Retinal pigment epithelial cell (primary cell): ENCODE data around the gene ARMC10.

Experiments
- DNase-seq: peaks from one replicate; pipeline ENCODE4 v3.0.0-alpha.2; 2010; ENCODE audit warnings: low read depth
- H3K4me3 ChIP-seq: 2 replicates; pipeline ENCODE4 v1.5.1; 2011; ENCODE audit warnings: mild to moderate bottlenecking, low read length, control low read depth, moderate library complexity
- TF ChIP-seq, protein P1 (sequence below): conservative IDR thresholded peaks from 2 replicates; pipeline ENCODE4 v1.5.1; 2011; ENCODE audit warnings: low read depth, low read length, control low read depth, inconsistent platforms

Gene ARMC10

GRCh38 chr7:103124429-103124979 is 49.6 kb downstream of the ARMC10 start:
- H3K4me3 ChIP-seq = no peak overlapping the region
- TF ChIP-seq, protein P1, sequence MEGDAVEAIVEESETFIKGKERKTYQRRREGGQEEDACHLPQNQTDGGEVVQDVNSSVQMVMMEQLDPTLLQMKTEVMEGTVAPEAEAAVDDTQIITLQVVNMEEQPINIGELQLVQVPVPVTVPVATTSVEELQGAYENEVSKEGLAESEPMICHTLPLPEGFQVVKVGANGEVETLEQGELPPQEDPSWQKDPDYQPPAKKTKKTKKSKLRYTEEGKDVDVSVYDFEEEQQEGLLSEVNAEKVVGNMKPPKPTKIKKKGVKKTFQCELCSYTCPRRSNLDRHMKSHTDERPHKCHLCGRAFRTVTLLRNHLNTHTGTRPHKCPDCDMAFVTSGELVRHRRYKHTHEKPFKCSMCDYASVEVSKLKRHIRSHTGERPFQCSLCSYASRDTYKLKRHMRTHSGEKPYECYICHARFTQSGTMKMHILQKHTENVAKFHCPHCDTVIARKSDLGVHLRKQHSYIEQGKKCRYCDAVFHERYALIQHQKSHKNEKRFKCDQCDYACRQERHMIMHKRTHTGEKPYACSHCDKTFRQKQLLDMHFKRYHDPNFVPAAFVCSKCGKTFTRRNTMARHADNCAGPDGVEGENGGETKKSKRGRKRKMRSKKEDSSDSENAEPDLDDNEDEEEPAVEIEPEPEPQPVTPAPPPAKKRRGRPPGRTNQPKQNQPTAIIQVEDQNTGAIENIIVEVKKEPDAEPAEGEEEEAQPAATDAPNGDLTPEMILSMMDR = no peak
- no peak for DNase-seq

- no peak for DNase-seq
- no peak overlapping the region for H3K4me3 ChIP-seq
- TF ChIP-seq, protein P1 = no peak
These were observed 52.1 kb downstream of the ARMC10 start for GRCh38 chr7:103127006-103127405.

DNA sequence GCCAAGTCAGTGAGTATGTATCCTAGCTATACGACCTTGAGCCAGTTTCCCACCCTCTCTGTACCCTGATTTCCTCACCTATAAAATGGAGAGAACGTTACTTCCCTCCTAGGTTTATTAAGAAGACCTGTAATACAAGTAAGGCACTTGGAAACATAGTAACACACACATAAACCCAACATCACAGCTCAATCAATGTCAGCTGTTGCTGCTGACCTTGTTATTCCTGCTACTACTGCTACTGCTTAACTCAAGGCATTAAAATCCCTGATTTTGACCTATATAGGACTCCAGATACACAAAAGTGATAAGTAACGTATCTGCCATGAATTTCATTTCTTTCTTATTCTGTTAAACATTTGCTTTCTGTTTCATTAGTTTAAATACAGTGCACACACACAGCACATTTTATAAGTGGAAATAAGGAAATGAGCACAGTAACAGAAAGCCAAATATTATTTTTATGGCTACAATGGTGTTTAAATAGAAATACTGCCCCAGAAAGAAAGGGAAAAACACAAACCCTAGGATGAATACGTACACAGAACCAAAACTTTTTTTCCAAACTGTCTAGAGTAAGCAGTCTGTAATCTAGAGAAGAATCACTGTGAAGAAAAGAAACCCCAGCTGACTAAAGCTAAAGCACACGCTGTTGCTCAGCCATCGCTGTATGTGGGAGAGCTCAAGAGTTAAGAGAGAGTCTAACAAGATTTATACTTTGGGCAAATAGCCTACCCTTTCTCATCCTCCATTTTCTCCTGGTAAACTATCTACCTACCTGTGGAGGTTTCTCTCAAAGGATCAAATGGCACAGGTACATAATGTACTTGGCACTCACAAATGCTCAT is 55.0 kb downstream of the ARMC10 start:
- DNase-seq = no peak
- no peak overlapping the region for H3K4me3 ChIP-seq
- TF ChIP-seq, protein P1 = no peak

GRCh38 chr7:103130901-103131624 is 56.1 kb downstream of the ARMC10 start:
- TF ChIP-seq, protein P1 = no peak
- DNase-seq = no peak
- no peak overlapping the region for H3K4me3 ChIP-seq

DNA sequence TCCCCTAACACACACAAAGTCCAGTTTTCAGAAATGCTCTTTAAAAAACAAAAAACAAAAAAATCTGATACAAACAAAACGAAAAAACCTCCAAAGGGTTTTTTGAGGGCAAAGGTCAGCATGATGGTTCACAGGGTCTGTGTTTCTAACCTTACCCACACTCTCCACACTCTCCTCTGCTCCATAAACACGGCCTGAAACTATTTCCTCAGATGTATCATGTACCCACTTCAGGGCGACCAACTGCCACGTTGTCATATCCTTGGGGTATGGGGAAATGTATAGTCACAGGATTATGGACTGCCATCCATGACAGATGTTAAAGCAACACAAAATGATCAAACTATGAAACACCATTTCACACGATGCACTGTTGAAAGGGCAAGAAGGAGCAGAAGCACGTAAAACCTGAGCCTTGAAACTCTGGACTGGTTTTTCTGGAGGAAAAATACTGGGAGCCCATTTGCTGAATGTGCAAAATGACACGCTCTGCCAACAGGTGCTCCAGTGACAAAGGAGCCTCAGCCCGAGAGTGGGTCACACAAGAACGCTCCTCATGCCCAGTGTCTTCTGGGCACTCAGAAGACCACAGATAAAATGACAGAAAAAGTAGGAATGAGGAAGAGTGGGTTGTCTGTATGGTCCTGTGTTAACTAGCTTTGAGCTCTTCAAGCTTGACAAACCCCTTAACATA is 58.2 kb downstream of the ARMC10 start:
- no peak for DNase-seq
- TF ChIP-seq, protein P1 = no peak

DNA sequence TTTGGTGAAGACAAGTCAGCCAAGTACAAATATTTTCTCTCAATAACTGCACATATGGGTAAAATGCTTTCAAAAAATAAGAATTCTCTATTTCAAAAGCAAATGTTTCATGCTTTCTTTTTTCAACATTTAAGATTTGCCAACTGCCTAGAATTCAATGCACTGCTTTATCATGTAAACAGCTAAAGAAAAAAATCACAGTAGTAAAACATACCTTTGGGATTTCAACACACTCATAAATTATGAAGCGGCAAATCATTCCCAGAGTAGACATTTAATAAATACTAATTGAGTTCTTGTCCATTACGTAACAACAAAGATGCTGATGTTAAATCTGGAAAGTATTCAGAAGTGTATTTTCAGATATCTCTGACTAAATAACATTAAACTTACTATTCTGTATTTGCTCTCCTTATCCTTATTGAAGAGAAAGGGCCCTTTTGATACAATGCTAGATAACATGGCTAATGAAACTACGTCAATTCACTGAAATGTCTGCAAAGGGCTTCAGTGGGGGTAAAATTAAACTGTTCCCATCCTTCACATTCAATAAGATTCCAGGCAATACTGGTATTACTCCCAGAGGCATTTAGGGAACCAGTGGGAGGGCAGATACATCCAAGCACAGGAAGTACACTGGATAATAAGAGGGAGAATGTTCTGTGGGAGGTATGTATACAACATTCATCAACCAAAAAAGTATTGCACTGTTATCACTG is 60.1 kb downstream of the ARMC10 start:
- H3K4me3 ChIP-seq = no peak overlapping the region
- DNase-seq = no peak
- TF ChIP-seq, protein P1 = no peak

More for the DNA sequence above, 58.2 kb downstream of the ARMC10 start:
- H3K4me3 ChIP-seq = no peak overlapping the region
